Suprapubic skin (tissue), 3 donors: Measurements from ENCODE around the gene ARAP2.

ENCODE experiments used
- POLR2AphosphoS5 ChIP-seq, 3 donors: sonication (generic); formaldehyde crosslinking; IDR thresholded peaks; one replicate each; pipeline ENCODE4 v1.6.1; 2017; ENCODE audit warnings: antibody characterized with exemption in 3 of 3
- TF ChIP-seq, protein P1 (sequence below), 2 donors: fragments of 200-600 bp in 1 of 2; fragments of 450-650 bp in 1 of 2; sonication (generic) in 1 of 2; IDR thresholded peaks; one replicate each; pipeline ENCODE4 v1.5.1; 2016 to 2019; ENCODE audit warnings: antibody characterized with exemption in 2 of 2, mild to moderate bottlenecking in 1 of 2, moderate library complexity in 1 of 2

DNA sequence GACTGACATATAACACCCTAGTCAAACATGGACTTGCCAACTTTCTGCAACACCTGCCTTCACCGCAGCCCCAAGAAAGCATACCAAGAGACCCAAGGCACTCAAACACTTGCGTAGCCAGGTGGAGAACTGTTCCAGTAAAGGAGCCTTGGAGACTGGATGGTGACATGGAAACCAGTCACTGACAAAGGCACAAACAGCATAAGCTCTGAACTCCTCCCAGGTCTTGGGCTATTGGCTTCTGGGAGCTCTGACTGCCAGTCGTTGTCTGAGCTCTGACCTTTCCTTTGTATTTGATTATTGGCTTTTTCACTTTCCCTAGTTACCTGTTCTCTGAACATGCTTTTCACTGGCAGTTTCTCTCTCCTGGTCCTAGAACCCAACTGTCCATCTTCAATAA, 38.3 kb downstream of the ARAP2 start:
- TF ChIP-seq, protein P1, sequence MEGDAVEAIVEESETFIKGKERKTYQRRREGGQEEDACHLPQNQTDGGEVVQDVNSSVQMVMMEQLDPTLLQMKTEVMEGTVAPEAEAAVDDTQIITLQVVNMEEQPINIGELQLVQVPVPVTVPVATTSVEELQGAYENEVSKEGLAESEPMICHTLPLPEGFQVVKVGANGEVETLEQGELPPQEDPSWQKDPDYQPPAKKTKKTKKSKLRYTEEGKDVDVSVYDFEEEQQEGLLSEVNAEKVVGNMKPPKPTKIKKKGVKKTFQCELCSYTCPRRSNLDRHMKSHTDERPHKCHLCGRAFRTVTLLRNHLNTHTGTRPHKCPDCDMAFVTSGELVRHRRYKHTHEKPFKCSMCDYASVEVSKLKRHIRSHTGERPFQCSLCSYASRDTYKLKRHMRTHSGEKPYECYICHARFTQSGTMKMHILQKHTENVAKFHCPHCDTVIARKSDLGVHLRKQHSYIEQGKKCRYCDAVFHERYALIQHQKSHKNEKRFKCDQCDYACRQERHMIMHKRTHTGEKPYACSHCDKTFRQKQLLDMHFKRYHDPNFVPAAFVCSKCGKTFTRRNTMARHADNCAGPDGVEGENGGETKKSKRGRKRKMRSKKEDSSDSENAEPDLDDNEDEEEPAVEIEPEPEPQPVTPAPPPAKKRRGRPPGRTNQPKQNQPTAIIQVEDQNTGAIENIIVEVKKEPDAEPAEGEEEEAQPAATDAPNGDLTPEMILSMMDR (IDR thresholded peaks at IDR 0.05): no peak
- TF ChIP-seq POLR2AphosphoS5 (IDR thresholded peaks at IDR 0.05): no peak
